HG02642 (cell line): ENCODE results near the gene ARPP21.

ENCODE experiments used
- ATAC-seq: cut with Tn5 transposase; IDR thresholded peaks from one replicate; pipeline ENCODE4 v1.9.1; 2021; ENCODE audit warnings: mild to moderate bottlenecking; ENCODE audit not compliant: unreplicated experiment, poor library complexity

The ARPP21 gene

GRCh38 chr3:35641331-35641730 is 2.0 kb downstream of the ARPP21 start:
- ATAC-seq = no peak

GRCh38 chr3:35641920-35642527 is 2.7 kb downstream of the ARPP21 start:
- ATAC-seq = no peak

DNA sequence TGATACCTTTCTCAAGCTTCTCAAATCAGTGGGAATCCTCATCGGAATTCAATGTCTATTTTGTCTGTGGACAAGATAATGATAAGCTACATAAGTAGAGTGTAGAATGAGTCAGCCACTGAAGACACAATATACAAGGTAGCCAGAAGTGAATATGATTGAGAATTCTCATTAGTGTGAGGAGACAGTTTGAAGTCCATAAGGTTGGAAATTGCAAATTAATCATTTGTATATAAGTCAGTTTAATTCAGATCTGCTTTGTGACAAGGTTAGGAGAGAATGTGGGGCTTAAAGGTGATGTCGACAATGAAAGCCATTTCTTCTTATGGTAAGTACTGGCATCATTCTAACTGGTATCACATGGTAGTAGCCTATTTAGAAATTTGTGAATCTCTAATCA is 4.2 kb downstream of the ARPP21 start:
- no peak for ATAC-seq

DNA sequence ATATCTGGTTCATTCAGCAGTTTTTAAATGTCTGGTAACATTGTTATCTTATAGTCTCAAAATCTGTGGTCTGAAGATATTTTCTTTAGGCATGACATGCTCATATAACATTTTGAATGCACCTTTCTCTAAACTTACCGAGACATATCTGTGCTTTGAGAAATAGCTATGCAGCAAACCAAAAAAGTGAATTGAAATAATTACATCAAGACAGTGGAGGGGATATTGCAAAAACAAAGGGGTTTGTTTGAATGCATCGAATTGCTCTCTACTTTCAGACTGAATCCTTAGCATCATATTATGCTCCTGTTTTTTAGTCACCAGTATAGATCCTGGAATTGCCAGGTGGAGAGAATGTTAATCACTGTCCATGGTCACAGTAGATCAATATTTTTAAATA is 5.1 kb downstream of the ARPP21 start:
- no peak for ATAC-seq

DNA sequence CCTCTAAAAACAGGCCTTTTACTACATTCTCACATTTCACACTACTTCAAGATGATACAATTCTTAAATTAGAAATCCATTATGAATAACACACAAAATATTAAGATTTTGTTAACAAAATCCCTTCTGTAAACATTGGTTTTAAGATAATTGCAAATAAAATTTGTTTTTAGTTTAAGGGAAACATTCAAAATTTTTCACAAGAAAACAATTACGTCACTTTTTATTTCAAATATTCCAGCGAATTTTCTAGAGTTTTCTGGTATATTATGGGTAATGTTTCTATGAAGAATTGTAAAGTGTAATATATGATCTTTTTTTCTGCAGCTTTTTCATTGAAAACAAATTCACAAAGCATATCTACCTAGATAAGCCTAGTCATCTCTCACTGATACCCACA is 5.9 kb downstream of the ARPP21 start:
- ATAC-seq = no peak

GRCh38 chr3:35646081-35646480 is 6.8 kb downstream of the ARPP21 start:
- no peak for ATAC-seq

DNA sequence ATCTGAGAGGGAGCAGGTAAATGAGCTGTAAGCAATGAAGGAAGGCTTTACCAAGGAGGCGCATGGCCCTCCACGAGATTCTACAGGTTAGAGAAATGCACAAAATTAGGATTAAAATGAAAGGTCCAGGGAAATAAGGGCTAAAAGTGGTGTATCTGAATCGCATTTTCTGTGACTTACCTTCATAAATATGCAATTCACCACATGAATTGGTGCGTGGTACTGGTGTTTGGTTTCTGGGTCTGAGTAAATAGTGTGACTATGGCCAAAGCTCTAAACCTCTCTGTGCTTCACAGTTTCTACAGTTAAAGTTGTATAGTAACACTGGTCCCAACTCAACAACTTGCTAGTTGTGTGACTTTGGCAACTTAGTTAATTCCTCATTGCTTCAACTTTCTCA is 8.1 kb downstream of the ARPP21 start:
- ATAC-seq = no peak

DNA sequence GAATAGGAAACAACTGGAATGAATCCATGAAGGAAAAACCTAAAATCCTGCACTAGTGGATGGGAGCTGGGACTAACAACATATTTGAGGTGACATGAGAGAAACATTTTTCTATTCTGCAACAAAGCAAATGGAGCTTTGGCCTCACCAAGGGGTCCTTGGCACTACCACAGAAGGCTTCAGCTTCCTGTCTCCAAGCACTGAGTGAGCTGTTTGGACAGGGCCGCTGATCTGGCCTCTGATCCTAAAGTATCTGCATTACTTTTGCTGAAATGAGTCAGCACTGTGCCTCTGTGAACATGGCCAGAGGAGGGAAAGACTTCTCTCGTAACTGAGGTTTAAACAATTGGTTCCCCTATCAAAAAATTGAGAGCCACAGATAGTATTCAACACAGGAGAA is 9.0 kb downstream of the ARPP21 start:
- no peak for ATAC-seq

GRCh38 chr3:35649405-35649804 is 10.1 kb downstream of the ARPP21 start:
- ATAC-seq = no peak

DNA sequence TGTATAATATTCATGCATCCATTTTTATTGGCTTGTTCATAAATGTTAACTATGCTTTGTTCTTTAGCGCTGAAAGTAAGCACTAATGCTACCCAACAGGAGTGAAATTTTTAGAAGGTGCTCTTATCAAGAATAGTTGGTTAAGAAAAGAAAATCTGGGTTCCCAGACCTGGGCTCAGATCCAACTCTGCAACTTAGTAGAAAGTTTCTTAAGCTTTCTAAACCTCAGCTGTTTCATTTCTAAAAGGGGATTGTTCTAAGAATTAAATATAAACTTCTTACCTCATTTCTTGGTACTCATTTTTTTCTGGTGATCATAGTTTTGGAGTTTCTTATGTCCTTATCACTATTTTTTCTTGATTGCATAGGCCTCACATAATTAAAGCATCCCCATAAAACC is 12.1 kb downstream of the ARPP21 start:
- no peak for ATAC-seq

DNA sequence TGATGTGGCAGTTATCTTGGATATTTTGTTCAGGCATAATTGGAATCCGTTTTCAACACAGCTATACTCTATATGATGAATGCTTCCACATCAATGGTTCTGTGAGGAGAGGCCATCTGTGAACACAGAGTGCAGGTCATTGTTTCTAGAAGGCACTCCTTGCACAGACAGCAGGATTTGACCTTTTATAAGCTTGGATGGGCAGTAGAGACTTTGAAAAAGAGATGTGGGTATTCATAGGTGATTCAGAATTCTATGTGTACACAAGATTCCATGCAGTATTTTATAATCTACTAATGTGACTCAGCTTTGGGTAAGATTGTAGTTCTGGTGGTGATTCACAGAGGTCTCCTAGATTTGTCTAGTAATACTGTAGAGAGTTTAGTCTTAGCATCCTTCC is 12.5 kb downstream of the ARPP21 start:
- ATAC-seq = no peak

GRCh38 chr3:35653347-35653746 is 14.0 kb downstream of the ARPP21 start:
- ATAC-seq = no peak

DNA sequence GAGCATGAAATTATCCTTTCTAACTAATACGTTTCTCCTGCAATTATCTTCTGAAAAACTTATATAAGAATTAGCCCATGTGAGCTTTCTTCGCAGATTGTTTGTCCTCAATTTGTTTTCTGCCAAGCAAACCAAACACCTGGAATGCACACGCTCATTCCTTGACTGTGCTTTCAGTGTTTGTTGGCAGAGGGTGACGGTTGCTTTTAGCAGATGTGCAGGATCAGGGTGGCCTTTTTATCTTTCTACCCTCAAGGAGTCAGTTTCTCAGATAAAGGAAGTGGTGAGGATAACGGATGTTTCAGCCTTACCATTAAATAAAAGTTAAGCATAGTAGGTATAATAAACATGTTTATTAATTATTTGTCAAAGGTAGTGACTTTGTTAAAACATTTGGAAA is 15.2 kb downstream of the ARPP21 start:
- no peak for ATAC-seq

DNA sequence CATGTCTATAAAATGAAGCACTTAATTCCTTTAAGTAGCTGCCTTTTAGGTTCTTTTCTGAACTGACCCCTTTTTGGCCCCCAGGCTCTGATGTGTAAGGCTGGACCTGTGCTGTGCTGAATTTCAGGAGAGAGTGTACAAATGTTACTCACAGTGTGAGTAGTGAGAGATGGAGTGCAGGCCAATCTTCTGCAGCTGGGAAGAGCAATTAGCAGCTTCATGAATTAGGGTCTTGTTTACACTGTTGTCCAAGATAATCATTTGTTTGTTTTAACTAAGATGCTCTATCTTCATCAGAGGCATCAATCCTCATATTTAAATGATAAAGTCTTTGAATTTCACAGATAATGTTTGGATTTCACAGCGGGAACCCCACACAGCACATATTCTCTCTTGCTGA is 19.4 kb downstream of the ARPP21 start:
- no peak for ATAC-seq

DNA sequence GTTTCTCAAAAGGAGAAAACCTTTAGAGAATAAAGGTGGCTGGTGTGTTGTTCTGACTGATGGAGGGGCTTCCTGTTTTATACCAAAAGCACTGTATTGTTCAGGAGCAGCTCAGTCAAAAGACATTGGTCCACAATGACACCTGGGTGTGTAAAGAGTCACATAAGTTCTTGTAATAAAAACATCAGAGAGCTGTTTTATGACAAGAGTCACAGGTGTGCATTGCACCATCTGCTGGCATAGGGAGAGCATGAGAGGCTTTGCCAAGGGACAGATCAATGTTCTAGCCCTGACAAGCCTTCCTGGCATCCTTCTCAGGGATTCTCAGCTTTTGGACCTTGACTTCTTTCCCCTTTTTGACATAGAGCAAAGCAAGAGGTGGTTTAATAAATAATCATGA is 20.4 kb downstream of the ARPP21 start:
- no peak for ATAC-seq

DNA sequence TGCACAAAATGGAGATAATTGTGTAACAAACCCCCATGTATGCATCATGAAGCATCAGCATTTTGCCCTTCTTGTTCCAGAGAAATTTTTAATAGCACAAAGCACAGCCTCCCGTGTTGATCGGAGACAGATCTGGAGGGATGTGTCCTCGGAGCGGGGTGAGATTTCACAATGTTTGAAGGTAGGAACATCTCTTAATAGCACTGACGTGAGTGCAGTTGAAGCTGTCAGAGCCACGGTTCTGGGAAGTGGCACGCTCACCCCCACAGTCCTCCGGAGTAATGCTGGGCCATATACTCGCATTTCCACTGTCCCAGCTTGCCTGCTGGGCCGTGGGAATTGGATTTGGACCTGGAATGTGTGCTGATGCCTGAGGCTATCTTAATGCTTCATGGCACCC is 24.1 kb downstream of the ARPP21 start:
- no peak for ATAC-seq

DNA sequence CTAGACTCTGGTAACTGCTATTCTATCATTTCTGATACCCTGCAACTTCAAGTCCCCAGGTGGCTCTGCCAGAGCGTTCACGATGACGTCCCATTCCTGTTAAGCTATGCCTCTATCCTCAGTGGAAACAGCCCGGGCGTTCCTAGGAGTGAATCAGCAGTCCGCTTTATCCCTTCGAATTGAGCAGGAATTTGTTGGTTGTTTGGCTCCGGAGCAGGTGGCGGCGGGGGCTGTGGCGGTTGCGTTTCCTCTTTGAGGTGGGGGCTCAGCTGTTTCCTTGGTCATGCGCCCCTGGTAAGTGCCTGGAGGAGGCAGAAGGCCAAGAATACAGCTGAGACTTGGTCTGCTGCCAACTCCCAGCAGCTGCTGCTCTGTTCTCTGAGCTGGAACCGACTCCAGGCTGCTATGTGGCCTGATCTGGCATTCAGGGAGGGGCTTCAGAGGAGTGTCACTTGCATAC is 25.2 kb downstream of the ARPP21 start:
- ATAC-seq = peak; percentile 91

DNA sequence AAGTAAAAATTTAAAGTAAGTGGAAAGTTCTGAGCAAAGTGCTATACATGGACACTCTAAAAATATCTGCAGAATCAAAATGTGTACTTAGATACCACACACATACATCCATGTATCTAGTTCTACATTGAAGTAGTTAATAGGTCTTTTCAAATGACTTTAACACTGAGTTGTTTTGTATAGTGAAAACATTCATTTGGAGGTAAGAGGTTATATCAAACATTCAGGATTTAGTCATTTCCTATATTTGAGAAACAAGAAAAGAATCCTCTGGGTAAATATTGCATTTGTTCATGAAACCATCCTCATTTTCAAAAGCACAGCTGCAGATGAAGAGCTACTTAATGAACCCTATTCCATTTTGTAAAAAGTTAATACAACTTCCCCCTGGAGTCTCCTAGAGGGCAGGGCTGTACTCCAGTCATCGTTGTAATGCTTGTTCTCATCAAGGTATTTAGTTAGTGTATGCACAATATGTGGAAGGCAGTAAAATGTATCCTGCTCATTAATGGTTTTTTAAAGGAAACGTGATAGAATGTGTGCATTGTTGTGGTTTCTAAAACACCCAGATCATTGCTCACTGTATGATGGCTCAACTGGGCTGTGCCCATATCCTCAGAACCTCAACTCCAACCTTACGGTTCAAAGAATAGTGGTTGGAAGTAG is 26.2 kb downstream of the ARPP21 start:
- ATAC-seq = no peak

- ATAC-seq = no peak
These were observed 27.6 kb downstream of the ARPP21 start for GRCh38 chr3:35666888-35667287.

- no peak for ATAC-seq
These were observed 31.2 kb downstream of the ARPP21 start for GRCh38 chr3:35670408-35670965.

GRCh38 chr3:35671483-35671882 is 32.2 kb downstream of the ARPP21 start:
- no peak for ATAC-seq

- ATAC-seq = no peak
These were observed 33.7 kb downstream of the ARPP21 start for GRCh38 chr3:35673017-35673416.
